Measurements from ENCODE around the gene HOXD11.

Gene HOXD11

DNA sequence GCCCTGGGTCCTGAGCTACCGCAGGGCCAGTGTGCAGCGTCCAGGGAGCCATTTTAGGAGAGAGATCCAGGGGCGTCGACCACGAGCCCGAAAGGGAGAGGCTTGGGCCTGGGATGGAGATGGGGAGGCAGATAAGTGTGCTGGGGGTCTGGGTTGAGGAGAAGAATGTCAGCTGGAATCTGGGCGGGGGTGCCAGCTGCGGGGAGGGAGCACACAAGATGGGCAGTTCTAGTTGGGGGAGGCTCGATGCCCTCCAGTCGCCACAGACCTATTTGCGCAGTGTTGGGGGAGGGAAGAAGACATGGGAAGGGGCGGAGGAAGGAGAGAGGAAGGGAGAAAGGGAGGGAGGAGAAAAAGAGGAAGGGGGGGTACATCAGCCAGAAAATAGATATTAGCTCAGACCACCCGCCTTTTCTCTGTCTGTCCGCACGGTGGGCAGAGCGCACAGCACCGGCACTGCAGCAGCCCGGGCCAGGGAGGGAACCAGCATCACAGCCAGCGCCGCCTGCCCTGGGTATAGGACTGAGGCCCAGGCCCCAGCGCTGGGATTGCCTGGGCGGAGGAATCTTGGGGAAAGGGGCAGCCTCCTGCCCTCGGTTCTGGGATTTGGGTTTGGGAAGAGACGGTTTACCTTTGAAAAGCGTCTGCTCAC, 1.9 kb upstream of the HOXD11 start:
- H3K27ac ChIP-seq = peak overlapping the region; percentile 96
- H3K9me3 ChIP-seq (ENCODE audit: low read depth, low read length) = no peaks in the 10 kb centered on the region
- peak overlapping the region; percentile 96 for H3K4me3 ChIP-seq
- TF ChIP-seq POLR2AphosphoS5 (IDR thresholded peaks at IDR 0.05; ENCODE audit: borderline replicate concordance, low read depth, low read length) = peak; percentile 78; the same call in 1 of the 2 replicates
- no peak for TF ChIP-seq EZH2 (IDR thresholded peaks at IDR 0.05)
- TF ChIP-seq FOXP2 (optimal IDR thresholded peaks at IDR 0.05; ENCODE audit: control extremely low read depth, extremely low read length, insufficient read depth) = no peak
- DNase-seq (ENCODE audit: low read depth, low spot score) = no peak
- H3K9ac ChIP-seq (ENCODE audit: insufficient read length) = peak overlapping the region; percentile 89
- H3K36me3 ChIP-seq (ENCODE audit: insufficient read depth, low read length) = peaks cover 15% of the 10 kb centered on the region

DNA sequence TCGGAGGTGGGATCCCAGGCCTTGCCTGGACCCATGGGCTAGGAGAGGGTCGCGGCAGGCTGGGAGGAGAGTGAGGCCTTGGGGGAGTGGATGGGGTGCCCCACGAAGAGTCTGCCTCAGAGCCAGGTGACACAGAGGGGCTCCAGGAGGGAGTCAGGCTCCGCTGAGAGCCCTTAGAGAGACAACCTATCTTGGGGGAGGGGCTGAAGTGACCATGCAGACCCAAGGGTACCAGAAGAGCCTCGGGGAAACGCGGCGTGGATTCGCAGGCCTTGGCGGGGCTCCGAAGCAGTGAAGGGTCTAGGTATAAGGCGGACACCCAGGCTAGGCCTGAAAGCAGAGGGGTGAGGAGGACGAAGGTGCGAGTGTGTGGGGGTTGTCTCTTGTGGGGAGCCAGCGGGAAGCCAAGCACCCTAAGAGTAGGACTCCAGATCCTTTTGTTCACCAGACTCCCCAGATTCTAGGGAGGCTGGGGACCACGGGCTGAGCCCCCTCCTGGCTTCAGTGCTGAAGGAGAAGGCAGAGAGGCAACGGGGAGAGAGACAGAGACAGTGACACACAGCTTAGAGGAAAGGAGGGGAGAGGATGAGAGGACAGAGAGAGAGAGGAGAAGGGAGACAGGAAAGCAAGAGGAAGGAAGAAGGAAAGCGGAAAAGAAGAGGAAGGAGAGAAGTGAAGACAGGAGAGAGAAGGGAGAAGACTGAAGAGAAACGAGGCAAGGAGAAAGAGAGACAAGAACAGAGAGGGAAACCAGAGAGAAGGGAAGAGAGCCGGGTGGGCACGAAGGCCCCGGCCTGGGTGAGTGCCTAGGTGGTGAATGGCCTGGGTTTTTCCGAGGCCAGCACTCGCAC, 1.1 kb upstream of the HOXD11 start:
- Histone ChIP-seq H3K9me3 (ENCODE audit: low read depth, low read length) (no peaks in the 10 kb centered on the region), H3K36me3 (ENCODE audit: insufficient read depth, low read length) (peaks cover 22% of the 10 kb centered on the region), H3K4me3 (peak overlapping the region; percentile 96), H3K27ac (peak overlapping the region; percentile 96), H3K9ac (ENCODE audit: insufficient read length) (peak overlapping the region; percentile 89)
- no peak for TF ChIP-seq FOXP2 (optimal IDR thresholded peaks at IDR 0.05; ENCODE audit: control extremely low read depth, extremely low read length, insufficient read depth)
- TF ChIP-seq EZH2 (IDR thresholded peaks at IDR 0.05) = no peak
- TF ChIP-seq POLR2AphosphoS5 (IDR thresholded peaks at IDR 0.05; ENCODE audit: borderline replicate concordance, low read depth, low read length) = no peak
- DNase-seq (ENCODE audit: low read depth, low spot score) = no peak

- DNase-seq (ENCODE audit: low read depth, low spot score) = no peak
- H3K4me3 ChIP-seq = peak overlapping the region; percentile 81
- TF ChIP-seq FOXP2 (optimal IDR thresholded peaks at IDR 0.05; ENCODE audit: control extremely low read depth, extremely low read length, insufficient read depth) = no peak
- TF ChIP-seq POLR2AphosphoS5 (IDR thresholded peaks at IDR 0.05; ENCODE audit: borderline replicate concordance, low read depth, low read length) = no peak
- TF ChIP-seq EZH2 (IDR thresholded peaks at IDR 0.05) = no peak
- no peaks in the 10 kb centered on the region for H3K9me3 ChIP-seq (ENCODE audit: low read depth, low read length)
- no peak overlapping the region for H3K27ac ChIP-seq
- peaks cover 40% of the 10 kb centered on the region for H3K36me3 ChIP-seq (ENCODE audit: insufficient read depth, low read length)
- H3K9ac ChIP-seq (ENCODE audit: insufficient read length) = peak overlapping the region; percentile 70
These were observed 676 bp downstream of the HOXD11 start for GRCh38 chr2:176107731-176108181.

- H3K9ac ChIP-seq (ENCODE audit: insufficient read length) = peak overlapping the region; percentile 55
- TF ChIP-seq EZH2 (IDR thresholded peaks at IDR 0.05) (no peak), FOXP2 (optimal IDR thresholded peaks at IDR 0.05; ENCODE audit: control extremely low read depth, extremely low read length, insufficient read depth) (no peak), POLR2AphosphoS5 (IDR thresholded peaks at IDR 0.05; ENCODE audit: borderline replicate concordance, low read depth, low read length) (no peak)
- no peak for DNase-seq (ENCODE audit: low read depth, low spot score)
- H3K9me3 ChIP-seq (ENCODE audit: low read depth, low read length) = no peaks in the 10 kb centered on the region
- H3K36me3 ChIP-seq (ENCODE audit: insufficient read depth, low read length) = peaks cover 56% of the 10 kb centered on the region
- H3K27ac ChIP-seq = peak overlapping the region; percentile 46; the same call in 1 of the 2 replicates
- H3K4me3 ChIP-seq = peak overlapping the region; percentile 81
These were observed 2.3 kb downstream of the HOXD11 start for GRCh38 chr2:176109192-176109901.

DNA sequence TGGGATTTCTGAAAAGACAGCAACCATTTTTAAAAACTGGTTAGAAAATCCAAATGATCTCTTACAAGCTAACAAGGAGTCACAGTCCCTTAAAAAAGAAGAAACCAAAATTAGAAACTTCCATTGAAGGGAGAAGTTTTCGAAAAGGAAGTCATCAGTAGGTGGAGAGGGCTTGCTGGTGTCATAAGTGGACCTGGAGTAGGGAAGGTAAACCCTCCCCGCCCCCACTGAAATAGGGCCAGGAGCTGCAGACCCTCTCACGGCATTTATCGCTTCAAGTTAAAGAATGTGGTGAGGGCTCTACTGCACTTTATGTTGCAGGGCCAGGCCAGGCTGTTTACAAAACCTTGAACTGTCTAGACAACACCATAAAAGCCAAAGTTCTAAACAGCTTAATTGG, 2.9 kb downstream of the HOXD11 start:
- peak overlapping the region; percentile 0; the same call in 1 of the 2 replicates for H3K27ac ChIP-seq
- no peak for TF ChIP-seq EZH2 (IDR thresholded peaks at IDR 0.05)
- no peak for TF ChIP-seq FOXP2 (optimal IDR thresholded peaks at IDR 0.05; ENCODE audit: control extremely low read depth, extremely low read length, insufficient read depth)
- peak overlapping the region; percentile 81 for H3K4me3 ChIP-seq
- peaks cover 62% of the 10 kb centered on the region for H3K36me3 ChIP-seq (ENCODE audit: insufficient read depth, low read length)
- H3K9me3 ChIP-seq (ENCODE audit: low read depth, low read length) = no peaks in the 10 kb centered on the region
- H3K9ac ChIP-seq (ENCODE audit: insufficient read length) = peak overlapping the region; percentile 55
- no peak for DNase-seq (ENCODE audit: low read depth, low spot score)

DNA sequence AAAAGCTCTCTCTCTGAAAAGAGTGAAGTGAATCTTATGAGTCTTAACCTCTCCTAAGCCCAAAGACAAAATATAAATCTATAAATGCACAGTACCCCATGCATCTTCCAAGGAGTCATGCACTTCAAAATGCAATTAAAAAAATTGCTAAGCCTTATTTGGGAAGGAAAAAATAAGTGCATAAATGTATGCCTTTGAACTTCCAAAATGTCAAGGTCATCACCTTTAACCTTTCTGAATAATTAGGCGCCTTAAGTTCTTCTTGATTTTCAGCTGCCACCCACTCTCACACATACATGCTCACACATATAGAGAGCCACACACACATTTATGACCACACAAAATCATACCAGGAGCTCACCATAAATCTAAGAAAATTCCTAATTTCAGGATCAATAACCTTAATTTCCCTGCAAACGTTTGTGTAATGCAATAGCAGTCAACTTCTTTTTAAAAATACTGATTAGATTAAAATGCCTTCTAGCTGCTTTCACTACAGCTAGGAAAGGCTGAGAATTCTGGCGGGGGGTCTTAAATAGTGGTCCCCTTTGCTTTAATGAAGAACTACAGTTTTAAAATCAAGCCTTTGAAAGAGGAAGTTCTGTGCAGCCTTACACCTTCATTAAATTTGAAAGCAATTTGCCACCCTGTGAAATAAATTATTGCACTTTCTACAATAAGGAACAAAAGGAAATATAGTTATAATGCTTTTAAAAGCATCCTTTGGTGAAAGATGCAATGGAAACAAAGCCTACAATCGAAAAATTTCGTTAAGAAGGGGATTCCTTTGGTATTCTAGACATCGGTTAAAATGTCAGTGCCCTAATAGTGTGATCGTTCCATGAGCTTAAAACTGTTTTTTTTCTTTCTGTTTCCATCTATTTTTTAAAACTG, 3.6 kb downstream of the HOXD11 start:
- H3K27ac ChIP-seq = peak overlapping the region; percentile 0; the same call in 1 of the 2 replicates
- H3K36me3 ChIP-seq (ENCODE audit: insufficient read depth, low read length) = peaks cover 62% of the 10 kb centered on the region
- H3K9me3 ChIP-seq (ENCODE audit: low read depth, low read length) = no peaks in the 10 kb centered on the region
- H3K9ac ChIP-seq (ENCODE audit: insufficient read length) = no peak overlapping the region
- no peak for DNase-seq (ENCODE audit: low read depth, low spot score)
- TF ChIP-seq FOXP2 (optimal IDR thresholded peaks at IDR 0.05; ENCODE audit: control extremely low read depth, extremely low read length, insufficient read depth) = no peak
- TF ChIP-seq POLR2AphosphoS5 (IDR thresholded peaks at IDR 0.05; ENCODE audit: borderline replicate concordance, low read depth, low read length) = no peak
- TF ChIP-seq EZH2 (IDR thresholded peaks at IDR 0.05) = no peak
- H3K4me3 ChIP-seq = peak overlapping the region; percentile 81

GRCh38 chr2:176111309-176111663, 4.2 kb downstream of the HOXD11 start:
- DNase-seq (ENCODE audit: low read depth, low spot score) = no peak
- H3K9me3 ChIP-seq (ENCODE audit: low read depth, low read length) = no peaks in the 10 kb centered on the region
- H3K27ac ChIP-seq = no peak overlapping the region
- no peak overlapping the region for H3K9ac ChIP-seq (ENCODE audit: insufficient read length)
- no peak for TF ChIP-seq EZH2 (IDR thresholded peaks at IDR 0.05)
- TF ChIP-seq POLR2AphosphoS5 (IDR thresholded peaks at IDR 0.05; ENCODE audit: borderline replicate concordance, low read depth, low read length) = no peak
- TF ChIP-seq FOXP2 (optimal IDR thresholded peaks at IDR 0.05; ENCODE audit: control extremely low read depth, extremely low read length, insufficient read depth) = no peak
- H3K36me3 ChIP-seq (ENCODE audit: insufficient read depth, low read length) = peaks cover 69% of the 10 kb centered on the region
- no peak overlapping the region; the same call in 1 of the 2 replicates for H3K4me3 ChIP-seq
